Naive thymus-derived CD4-positive, alpha-beta T cell (primary cell): ENCODE measurements around the gene UTS2R. TPM values are rescaled to one million over a fixed set of nuclear protein-coding genes. Genes with fewer than 3 reads are reported as not detected.

Experiments
- ATAC-seq: fragments of 150-1000 bp; cut with Tn5 transposase; 2 replicates; pipeline ENCODE4 v1.10.0; 2021; ENCODE audit warnings: mild to moderate bottlenecking, moderate library complexity
- CTCF ChIA-PET: fragments of 350-600 bp; sonication (Branson Sonifier 250); formaldehyde crosslinking; loops from one replicate; lab custom pipeline; 2021; ENCODE audit warnings: antibody characterized with exemption; lab: Charles Lee
- POLR2A ChIA-PET: fragments of 350-600 bp; sonication (Branson Sonifier 250); formaldehyde crosslinking; loops from one replicate; lab custom pipeline; 2021; ENCODE audit warnings: antibody characterized with exemption, inconsistent platforms; lab: Charles Lee
- DNase-seq, 9 donors: peaks; one replicate each; pipeline versions ENCODE4 v3.0.0 to v3.0.0-alpha.2; 2020 to 2022; ENCODE audit warnings: mixed read lengths in 1 of 9
- H3K27ac ChIP-seq: one replicate; pipeline ENCODE4 v1.7.0; 2013; ENCODE audit warnings: mild to moderate bottlenecking, low read depth, low read length, moderate library complexity
- H3K27me3 ChIP-seq, 2 donors: one replicate each; pipeline ENCODE4 v1.7.0; 2013; ENCODE audit warnings: low read length in 2 of 2, mild to moderate bottlenecking in 2 of 2, moderate library complexity in 2 of 2; ENCODE audit not compliant: control insufficient read depth in 2 of 2, insufficient read depth in 2 of 2
- H3K36me3 ChIP-seq, 3 experiments: 1 replicate in 2 of 3; 2 replicates in 1 of 3; pipeline ENCODE4 v1.7.0; 2013; ENCODE audit warnings: low read length in 3 of 3, mild to moderate bottlenecking in 3 of 3, moderate library complexity in 1 of 3; ENCODE audit not compliant: insufficient read depth in 3 of 3, control insufficient read depth in 2 of 3
- H3K4me1 ChIP-seq, 2 donors: one replicate each; pipeline ENCODE4 v1.7.0; 2013; ENCODE audit warnings: low read length in 2 of 2, mild to moderate bottlenecking in 2 of 2, moderate library complexity in 1 of 2; ENCODE audit not compliant: control insufficient read depth in 2 of 2, insufficient read depth in 2 of 2
- H3K4me3 ChIP-seq: 2 replicates; pipeline ENCODE4 v1.7.0; 2013; ENCODE audit warnings: mild to moderate bottlenecking, low read length
- H3K9me3 ChIP-seq, 3 experiments: 1 replicate in 2 of 3; 2 replicates in 1 of 3; pipeline ENCODE4 v1.7.0; 2013; ENCODE audit warnings: low read length in 3 of 3; ENCODE audit not compliant: control insufficient read depth in 2 of 3
- H3K27ac Mint-ChIP-seq, 9 donors: one replicate each; pipeline ENCODE4 v1.8.0; 2020 to 2022; ENCODE audit warnings: mixed read lengths in 9 of 9, mild to moderate bottlenecking in 8 of 9, moderate library complexity in 5 of 9, inconsistent platforms in 2 of 9
- H3K27me3 Mint-ChIP-seq, 5 donors: one replicate each; pipeline ENCODE4 v1.8.0; 2021 to 2022; ENCODE audit warnings: mixed read lengths in 5 of 5, mild to moderate bottlenecking in 1 of 5
- H3K36me3 Mint-ChIP-seq, 5 donors: one replicate each; pipeline ENCODE4 v1.8.0; 2020 to 2022; ENCODE audit warnings: mixed read lengths in 5 of 5, mild to moderate bottlenecking in 3 of 5, inconsistent platforms in 1 of 5
- H3K4me1 Mint-ChIP-seq, 7 donors: one replicate each; pipeline ENCODE4 v1.8.0; 2020 to 2022; ENCODE audit warnings: mixed read lengths in 7 of 7, mild to moderate bottlenecking in 3 of 7, inconsistent platforms in 1 of 7
- H3K4me3 Mint-ChIP-seq, 10 donors: one replicate each; pipeline ENCODE4 v1.8.0; 2020 to 2022; ENCODE audit warnings: mild to moderate bottlenecking in 10 of 10, mixed read lengths in 10 of 10, moderate library complexity in 6 of 10, inconsistent platforms in 2 of 10
- H3K9me3 Mint-ChIP-seq, 11 donors: one replicate each; pipeline ENCODE4 v1.8.0; 2020 to 2022; ENCODE audit warnings: mixed read lengths in 11 of 11, mild to moderate bottlenecking in 4 of 11, inconsistent platforms in 1 of 11, moderate library complexity in 1 of 11
- intact Hi-C, 2 donors: fragments of 100-400 bp; cut with micrococcal nuclease; formaldehyde crosslinking; loops; one replicate each; pipeline ENCODE4 v1.15.1; 2023
- polyA plus RNA-seq, 2 donors: library from polyadenylated mRNA; unstranded; fragments of 300-500 nt; fragmentation: Illumina TruSeq; gene quantifications; one replicate each; pipeline ENCODE4 v1.2.3, GENCODE V29; 2021
- total RNA-seq, 6 experiments: library from RNA in 5 of 6; stranded (reverse) in 5 of 6; gene quantifications; 1 replicate in 5 of 6; 2 replicates in 1 of 6; pipeline ENCODE4 v1.2.3 and lab custom pipeline; 2021 to 2026

Gene UTS2R
- total and polyA plus RNA-seq, 7 experiments from 2014 or later, result not detected

GRCh38 chr17:82349287-82349701, 22.3 kb upstream of the UTS2R start:
- CTCF ChIA-PET, result interaction anchor here (0.8 to 1.1 kb wide), 3 partner anchors 50 to 201 kb away, joined by 3 read pairs; no protein-coding TSS in a partner anchor
- no peak overlapping the region for H3K27ac Mint-ChIP-seq
- no peaks in the 10 kb centered on the region for H3K4me1 ChIP-seq
- H3K4me3 ChIP-seq, result no peak overlapping the region
- POLR2A ChIA-PET, result interaction anchor here (0.6 kb wide), 1 partner anchor 382 kb away, joined by 4 read pairs; no protein-coding TSS in a partner anchor
- H3K27ac ChIP-seq, result no peak overlapping the region
- no peaks in the 10 kb centered on the region for H3K36me3 Mint-ChIP-seq
- H3K27me3 Mint-ChIP-seq, result peaks cover 0 to 17% (median 5%) of the 10 kb centered on the region in 5 donors
- ATAC-seq (no peak), DNase-seq (no peak)
- no peaks in the 10 kb centered on the region for H3K9me3 Mint-ChIP-seq
- no peaks in the 10 kb centered on the region for H3K9me3 ChIP-seq
- peaks cover 7 to 14% (median 8%) of the 10 kb centered on the region in 7 donors for H3K4me1 Mint-ChIP-seq
- no peaks in the 10 kb centered on the region for H3K36me3 ChIP-seq
- H3K4me3 Mint-ChIP-seq, result no peak overlapping the region
- intact Hi-C loops, result no loop called here
- no peaks in the 10 kb centered on the region for H3K27me3 ChIP-seq

DNA sequence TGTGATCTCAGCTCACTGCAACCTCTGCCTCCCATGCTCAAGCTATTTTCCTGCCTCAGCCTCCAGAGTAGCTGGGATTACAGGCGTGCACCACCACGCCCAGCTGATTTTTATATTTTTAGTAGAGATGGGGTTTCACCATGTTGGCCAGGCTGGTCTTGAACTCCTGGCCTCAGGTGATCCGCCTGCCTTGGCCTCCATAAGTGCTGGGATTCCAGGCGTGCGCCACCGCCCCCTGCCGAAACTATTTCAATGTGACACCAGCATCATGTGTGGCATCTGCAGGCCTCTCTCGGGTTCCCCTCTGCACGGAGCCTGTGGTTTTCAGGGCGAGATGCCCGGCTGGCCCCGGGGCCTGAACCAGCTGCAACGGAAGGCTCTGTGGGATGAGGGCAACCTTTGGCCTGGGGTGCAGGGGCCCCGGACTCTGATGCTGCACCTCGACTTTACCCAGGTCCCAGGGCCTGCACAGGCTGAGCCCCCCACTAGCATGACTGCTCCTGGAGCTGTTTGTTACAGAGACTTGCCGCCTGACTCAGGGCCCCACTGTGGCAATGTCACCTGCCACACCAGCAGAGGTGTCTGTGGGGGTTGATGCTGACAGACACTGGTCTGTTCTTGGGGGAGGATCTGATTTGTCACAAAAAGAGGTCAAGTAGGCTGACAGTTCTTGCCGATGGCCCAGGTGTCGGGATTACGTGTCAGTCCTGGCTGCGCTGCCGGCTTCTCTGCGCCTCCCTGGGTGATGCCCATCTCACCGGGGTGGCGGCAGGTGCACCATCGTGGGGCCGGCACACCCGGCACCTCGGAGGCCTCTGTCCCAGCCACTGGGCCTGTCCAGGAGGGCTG, 21.2 kb upstream of the UTS2R start:
- ChIA-PET CTCF (interaction anchor here (0.6 to 2.6 kb wide), 7 partner anchors 12 to 203 kb away, joined by 3 to 13 read pairs (median 3); no protein-coding TSS in a partner anchor), POLR2A (interaction anchor here (1.6 kb wide), 1 partner anchor 147 kb away, joined by 4 read pairs; no protein-coding TSS in a partner anchor)
- Mint-ChIP-seq H3K27me3 (peaks cover 0 to 20% (median 5%) of the 10 kb centered on the region in 5 donors), H3K4me1 (peaks cover 7 to 14% (median 8%) of the 10 kb centered on the region in 7 donors), H3K9me3 (no peaks in the 10 kb centered on the region), H3K27ac (no peak overlapping the region), H3K4me3 (no peak overlapping the region), H3K36me3 (no peaks in the 10 kb centered on the region)
- H3K36me3 ChIP-seq, result no peaks in the 10 kb centered on the region
- no peaks in the 10 kb centered on the region for H3K27me3 ChIP-seq
- H3K27ac ChIP-seq, result no peak overlapping the region
- H3K4me1 ChIP-seq, result no peaks in the 10 kb centered on the region
- no peaks in the 10 kb centered on the region for H3K9me3 ChIP-seq
- H3K4me3 ChIP-seq, result no peak overlapping the region
- ATAC-seq, result peak; percentile 36
- intact Hi-C loops, result loop anchor here (1.0 to 5.0 kb wide), 3 partner anchors 64 to 417 kb away; no protein-coding TSS in a partner anchor
- peak in 1 of 9 donors; percentile 24 for DNase-seq

DNA sequence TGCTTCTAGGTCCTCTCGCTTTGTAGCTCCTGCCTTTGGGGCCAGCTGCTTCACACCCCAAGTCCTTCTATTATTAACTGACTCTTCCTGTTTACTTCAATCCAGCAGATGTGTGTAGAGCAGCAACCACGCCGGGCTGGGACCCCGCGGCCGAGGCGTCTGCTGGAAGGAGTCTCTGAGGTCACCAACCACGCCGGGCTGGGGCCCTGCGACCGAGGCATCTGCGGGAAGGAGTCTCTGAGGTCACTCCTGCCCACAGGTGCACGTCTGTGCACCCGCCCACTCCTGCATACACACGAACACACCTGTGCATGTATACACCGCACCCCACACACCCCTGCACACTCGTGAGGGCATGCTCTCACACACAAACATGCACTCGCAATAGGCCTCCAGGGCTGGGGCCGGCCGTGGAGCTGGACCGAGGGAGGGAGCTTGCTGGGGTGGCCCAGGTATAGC, 20.3 kb upstream of the UTS2R start:
- Histone ChIP-seq H3K36me3 (no peaks in the 10 kb centered on the region), H3K4me1 (no peaks in the 10 kb centered on the region), H3K27ac (no peak overlapping the region), H3K27me3 (no peaks in the 10 kb centered on the region), H3K9me3 (no peaks in the 10 kb centered on the region), H3K4me3 (no peak overlapping the region)
- intact Hi-C loops, result loop anchor here (1.0 to 5.0 kb wide), 3 partner anchors 63 to 416 kb away; no protein-coding TSS in a partner anchor
- H3K36me3 Mint-ChIP-seq, result no peaks in the 10 kb centered on the region
- H3K27ac Mint-ChIP-seq, result no peak overlapping the region
- POLR2A ChIA-PET, result interaction anchor here (1.6 kb wide), 1 partner anchor 146 kb away, joined by 4 read pairs; no protein-coding TSS in a partner anchor
- no peaks in the 10 kb centered on the region for H3K9me3 Mint-ChIP-seq
- peaks cover 6 to 13% (median 7%) of the 10 kb centered on the region in 7 donors for H3K4me1 Mint-ChIP-seq
- ATAC-seq (no peak), DNase-seq (no peak)
- no peak overlapping the region for H3K4me3 Mint-ChIP-seq
- peaks cover 0 to 19% (median 5%) of the 10 kb centered on the region in 5 donors for H3K27me3 Mint-ChIP-seq
- CTCF ChIA-PET, result interaction anchor here (0.8 to 2.6 kb wide), 4 partner anchors 12 to 203 kb away, joined by 3 to 13 read pairs (median 6); no protein-coding TSS in a partner anchor

- Histone ChIP-seq H3K36me3 (no peaks in the 10 kb centered on the region), H3K4me1 (no peaks in the 10 kb centered on the region), H3K27me3 (no peaks in the 10 kb centered on the region), H3K27ac (no peak overlapping the region), H3K9me3 (no peaks in the 10 kb centered on the region), H3K4me3 (no peak overlapping the region)
- no peak overlapping the region for H3K27ac Mint-ChIP-seq
- no peaks in the 10 kb centered on the region for H3K9me3 Mint-ChIP-seq
- ChIA-PET POLR2A (interaction anchor here (1.2 to 1.6 kb wide), 2 partner anchors 66 to 145 kb away, joined by 3 to 4 read pairs; no protein-coding TSS in a partner anchor), CTCF (interaction anchor here (0.8 to 2.6 kb wide), 5 partner anchors 12 to 202 kb away, joined by 3 to 13 read pairs (median 3); no protein-coding TSS in a partner anchor)
- peaks cover 0 to 7% (median under 1%) of the 10 kb centered on the region in 7 donors for H3K4me1 Mint-ChIP-seq
- DNase-seq (peak; percentile 59 to 84 (median 77)), ATAC-seq (peak; percentile 91)
- H3K4me3 Mint-ChIP-seq, result peak overlapping the region in 1 of 10 donors; percentile 34
- H3K36me3 Mint-ChIP-seq, result no peaks in the 10 kb centered on the region
- H3K27me3 Mint-ChIP-seq, result peaks cover 0 to 15% (median 5%) of the 10 kb centered on the region in 5 donors
- intact Hi-C loops, result loop anchor here (1.0 to 5.0 kb wide), 4 partner anchors 62 to 415 kb away; no protein-coding TSS in a partner anchor
Observed at GRCh38 chr17:82351713-82352488, 19.7 kb upstream of the UTS2R start.

DNA sequence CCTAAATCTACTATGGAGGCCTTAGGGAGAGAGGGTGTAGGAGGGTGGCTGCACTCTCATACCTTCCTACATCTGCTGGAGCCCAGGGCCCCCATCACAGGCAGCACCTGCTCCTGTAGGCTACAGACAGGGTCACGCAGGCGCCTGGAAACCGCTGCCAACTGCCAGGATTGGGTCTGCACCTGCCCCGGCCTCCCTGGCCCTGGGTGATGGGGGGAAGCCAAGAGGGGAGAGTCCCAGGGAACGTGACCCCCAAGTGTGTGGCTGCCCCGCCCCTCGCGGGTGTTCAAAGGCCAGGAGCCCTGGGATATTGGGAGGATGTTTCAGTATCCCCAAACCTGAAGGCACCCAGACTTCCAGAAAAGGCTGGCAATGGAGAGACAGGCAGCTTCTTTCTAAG, 18.1 kb upstream of the UTS2R start:
- Histone ChIP-seq H3K4me1 (no peaks in the 10 kb centered on the region), H3K36me3 (no peaks in the 10 kb centered on the region), H3K27me3 (no peaks in the 10 kb centered on the region), H3K4me3 (no peak overlapping the region), H3K27ac (no peak overlapping the region), H3K9me3 (no peaks in the 10 kb centered on the region)
- no peak overlapping the region for H3K27ac Mint-ChIP-seq
- H3K9me3 Mint-ChIP-seq, result no peaks in the 10 kb centered on the region
- DNase-seq (peak in 1 of 9 donors; percentile 5), ATAC-seq (no peak)
- H3K27me3 Mint-ChIP-seq, result peaks cover 2 to 16% (median 12%) of the 10 kb centered on the region in 5 donors
- peaks cover 4 to 11% (median 6%) of the 10 kb centered on the region in 7 donors for H3K4me1 Mint-ChIP-seq
- intact Hi-C loops, result loop anchor here in 1 of 2 donors (5.0 kb wide), 1 partner anchor 414 kb away; no protein-coding TSS in a partner anchor
- no peaks in the 10 kb centered on the region for H3K36me3 Mint-ChIP-seq
- H3K4me3 Mint-ChIP-seq, result no peak overlapping the region
- ChIA-PET CTCF (interaction anchor here (0.7 to 2.5 kb wide), 3 partner anchors 13 to 61 kb away, joined by 5 to 7 read pairs (median 6); no protein-coding TSS in a partner anchor), POLR2A (no interaction called here)
